Naive thymus-derived CD8-positive, alpha-beta T cell (primary cell): ENCODE results near the gene PCDHA1. TPM values are rescaled to one million over a fixed set of nuclear protein-coding genes. Genes with fewer than 3 reads are reported as not detected.
A peak's percentile ranks its signal among the peaks of the same experiment; 100 is the strongest.
"Not testable (repeated sequence)": the region's sequence is repeated elsewhere in the genome, so short reads cannot be mapped to it uniquely, and the experiment has no call there.

Experiments used
- ATAC-seq, 2 donors: fragments of 150-1000 bp; cut with Tn5 transposase in 1 of 2; sonication (Bioruptor Pico), chemical (Tn5 transposase) in 1 of 2; 1 replicate in 1 of 2; 2 replicates in 1 of 2; pipeline ENCODE4 v1.10.0; 2021; ENCODE audit warnings: mild to moderate bottlenecking in 2 of 2, moderate library complexity in 2 of 2
- POLR2A ChIA-PET: fragments of 350-600 bp; sonication (Branson Sonifier 250); formaldehyde crosslinking; loops from one replicate; lab custom pipeline; 2021; ENCODE audit warnings: antibody characterized with exemption; lab: Charles Lee
- DNase-seq, 10 donors: peaks; one replicate each; pipeline versions ENCODE4 v3.0.0 to v3.0.0-alpha.2; 2020 to 2022
- H3K27ac Mint-ChIP-seq, 10 donors: one replicate each; pipeline ENCODE4 v1.8.0; 2020 to 2022; ENCODE audit warnings: mild to moderate bottlenecking in 10 of 10, mixed read lengths in 10 of 10, moderate library complexity in 4 of 10, inconsistent platforms in 1 of 10
- H3K27me3 Mint-ChIP-seq, 5 donors: one replicate each; pipeline ENCODE4 v1.8.0; 2021 to 2022; ENCODE audit warnings: mixed read lengths in 5 of 5
- H3K36me3 Mint-ChIP-seq, 3 donors: one replicate each; pipeline ENCODE4 v1.8.0; 2020 to 2022; ENCODE audit warnings: mixed read lengths in 3 of 3, mild to moderate bottlenecking in 2 of 3, inconsistent platforms in 1 of 3
- H3K4me1 Mint-ChIP-seq, 4 donors: one replicate each; pipeline ENCODE4 v1.8.0; 2021 to 2022; ENCODE audit warnings: mixed read lengths in 4 of 4
- H3K4me3 Mint-ChIP-seq, 10 donors: one replicate each; pipeline ENCODE4 v1.8.0; 2020 to 2022; ENCODE audit warnings: mild to moderate bottlenecking in 10 of 10, mixed read lengths in 10 of 10, moderate library complexity in 6 of 10, inconsistent platforms in 1 of 10
- H3K9me3 Mint-ChIP-seq, 9 donors: one replicate each; pipeline ENCODE4 v1.8.0; 2020 to 2022; ENCODE audit warnings: mixed read lengths in 9 of 9, mild to moderate bottlenecking in 3 of 9, inconsistent platforms in 1 of 9, moderate library complexity in 1 of 9
- polyA plus RNA-seq, 3 donors: library from polyadenylated mRNA; unstranded; fragments of 300-500 nt; fragmentation: Illumina TruSeq; gene quantifications; one replicate each; pipeline ENCODE4 v1.2.3, GENCODE V29; 2021
- total RNA-seq, 8 experiments: library from RNA in 2 of 8; stranded (reverse) in 2 of 8; gene quantifications; one replicate each; pipeline ENCODE4 v1.2.3 and lab custom pipeline; 2021 to 2026

Gene PCDHA1
- total and polyA plus RNA-seq, 5 experiments from 2014 or later = not detected

DNA sequence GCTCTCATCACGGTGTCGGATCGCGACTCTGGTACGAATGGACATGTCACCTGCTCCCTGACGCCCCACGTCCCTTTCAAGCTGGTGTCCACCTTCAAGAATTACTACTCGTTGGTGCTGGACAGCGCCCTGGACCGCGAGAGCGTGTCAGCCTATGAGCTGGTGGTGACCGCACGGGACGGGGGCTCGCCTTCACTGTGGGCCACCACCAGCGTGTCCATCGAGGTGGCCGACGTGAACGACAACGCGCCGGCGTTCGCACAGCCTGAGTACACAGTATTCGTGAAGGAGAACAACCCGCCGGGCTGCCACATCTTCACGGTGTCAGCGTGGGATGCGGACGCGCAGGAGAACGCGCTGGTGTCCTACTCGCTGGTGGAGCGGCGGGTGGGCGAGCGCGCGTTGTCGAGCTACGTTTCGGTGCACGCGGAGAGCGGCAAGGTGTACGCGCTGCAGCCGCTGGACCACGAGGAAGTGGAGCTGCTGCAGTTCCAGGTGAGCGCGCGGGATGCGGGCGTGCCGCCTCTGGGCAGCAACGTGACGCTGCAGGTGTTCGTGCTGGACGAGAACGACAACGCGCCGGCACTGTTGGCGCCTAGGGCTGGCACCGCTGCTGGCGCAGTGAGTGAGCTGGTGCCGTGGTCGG, 10.3 kb downstream of the PCDHA1 start:
- H3K9me3 Mint-ChIP-seq = peaks cover 18 to 83% (median 49%) of the 10 kb centered on the region in 9 donors
- H3K27me3 Mint-ChIP-seq = peaks cover 26 to 47% (median 33%) of the 10 kb centered on the region in 5 donors
- H3K4me3 Mint-ChIP-seq, DNase-seq, H3K4me1 Mint-ChIP-seq, H3K27ac Mint-ChIP-seq, POLR2A ChIA-PET, ATAC-seq: not testable (repeated sequence)
- peaks cover 10 to 67% (median 42%) of the 10 kb centered on the region in 3 donors for H3K36me3 Mint-ChIP-seq

- DNase-seq (peak in 1 of 10 donors; percentile 59), ATAC-seq (no peak)
- H3K36me3 Mint-ChIP-seq = peaks cover 12 to 64% (median 44%) of the 10 kb centered on the region in 3 donors
- H3K27me3 Mint-ChIP-seq = peaks cover 23 to 44% (median 28%) of the 10 kb centered on the region in 5 donors
- no peak overlapping the region for H3K27ac Mint-ChIP-seq
- H3K4me3 Mint-ChIP-seq = no peak overlapping the region
- H3K9me3 Mint-ChIP-seq = peaks cover 17 to 83% (median 46%) of the 10 kb centered on the region in 9 donors
- H3K4me1 Mint-ChIP-seq = no peaks in the 10 kb centered on the region
- POLR2A ChIA-PET = no interaction called here
These were observed 10.8 kb downstream of the PCDHA1 start for GRCh38 chr5:140796718-140797095.

DNA sequence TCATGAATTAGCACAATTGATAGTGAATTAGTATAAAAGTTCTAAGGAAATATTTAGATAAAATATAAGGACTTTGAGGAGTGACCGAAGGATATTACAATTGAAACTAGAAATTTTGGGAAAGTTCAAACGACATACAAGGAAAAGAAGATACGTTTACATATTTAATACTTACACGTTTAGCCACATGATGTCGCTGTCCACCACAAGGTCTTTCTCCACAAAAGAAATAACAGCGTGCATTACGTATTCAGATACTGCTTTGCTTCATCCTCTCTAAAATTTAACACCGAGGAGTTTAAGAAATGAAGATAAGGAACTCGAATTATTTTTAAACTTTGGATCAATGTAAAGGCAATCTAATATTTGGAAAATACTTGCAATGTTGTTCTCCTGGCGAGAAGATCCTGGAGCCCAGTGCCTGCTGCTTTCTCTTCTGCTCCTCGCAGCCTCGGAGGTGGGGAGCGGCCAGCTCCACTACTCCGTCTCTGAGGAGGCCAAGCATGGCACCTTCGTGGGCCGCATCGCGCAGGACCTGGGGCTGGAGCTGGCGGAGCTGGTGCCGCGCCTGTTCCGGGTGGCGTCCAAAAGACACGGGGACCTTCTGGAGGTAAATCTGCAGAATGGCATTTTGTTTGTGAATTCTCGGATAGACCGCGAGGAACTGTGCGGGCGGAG, 15.0 kb downstream of the PCDHA1 start, which contains the start of gene PCDHA3:
TSS of gene PCDHA3 (plus strand) at position 242 of the 678 bp plus-strand sequence.
- Mint-ChIP-seq H3K4me1 (no peaks in the 10 kb centered on the region), H3K4me3 (no peak within 1 kb of the TSS), H3K27me3 (peaks cover 20 to 42% (median 23%) of the 10 kb centered on the region in 5 donors), H3K9me3 (peaks cover 16 to 73% (median 40%) of the 10 kb centered on the region in 9 donors), H3K36me3 (peaks cover 8 to 54% (median 28%) of the 10 kb centered on the region in 3 donors), H3K27ac (peak within 1 kb of the TSS in 1 of 10 donors; percentile 65)
- no peak for DNase-seq
- POLR2A ChIA-PET = no interaction called here
- no peak for ATAC-seq

GRCh38 chr5:140801494-140801841, 15.5 kb downstream of the PCDHA1 start:
- H3K27ac Mint-ChIP-seq = no peak overlapping the region

GRCh38 chr5:140802381-140802780, 16.4 kb downstream of the PCDHA1 start:
- not testable (repeated sequence) for DNase-seq
- peaks cover 26 to 49% (median 31%) of the 10 kb centered on the region in 5 donors for H3K27me3 Mint-ChIP-seq

More at GRCh38 chr5:140801494-140801841, 15.5 kb downstream of the PCDHA1 start:
- H3K4me1 Mint-ChIP-seq = no peaks in the 10 kb centered on the region
- H3K36me3 Mint-ChIP-seq = peaks cover 8 to 57% (median 30%) of the 10 kb centered on the region in 3 donors
- DNase-seq (no peak), ATAC-seq (no peak)
- no peak overlapping the region for H3K4me3 Mint-ChIP-seq
- peaks cover 22 to 45% (median 24%) of the 10 kb centered on the region in 5 donors for H3K27me3 Mint-ChIP-seq
- POLR2A ChIA-PET = no interaction called here
- H3K9me3 Mint-ChIP-seq = peaks cover 16 to 76% (median 42%) of the 10 kb centered on the region in 9 donors

GRCh38 chr5:140802781-140803271, 16.9 kb downstream of the PCDHA1 start:
- peaks cover 10 to 62% (median 31%) of the 10 kb centered on the region in 3 donors for H3K36me3 Mint-ChIP-seq
- H3K27me3 Mint-ChIP-seq = peaks cover 25 to 48% (median 34%) of the 10 kb centered on the region in 5 donors
- ATAC-seq = no peak
- H3K4me1 Mint-ChIP-seq = no peaks in the 10 kb centered on the region
- no peak overlapping the region for H3K4me3 Mint-ChIP-seq
- peaks cover 15 to 82% (median 42%) of the 10 kb centered on the region in 9 donors for H3K9me3 Mint-ChIP-seq
- no peak for DNase-seq
- no peak overlapping the region for H3K27ac Mint-ChIP-seq
- POLR2A ChIA-PET = no interaction called here

More at GRCh38 chr5:140802381-140802780, 16.4 kb downstream of the PCDHA1 start:
- ATAC-seq, H3K4me1 Mint-ChIP-seq, H3K4me3 Mint-ChIP-seq, POLR2A ChIA-PET, H3K27ac Mint-ChIP-seq: not testable (repeated sequence)
- H3K9me3 Mint-ChIP-seq = peaks cover 16 to 80% (median 43%) of the 10 kb centered on the region in 9 donors
- peaks cover 10 to 60% (median 32%) of the 10 kb centered on the region in 3 donors for H3K36me3 Mint-ChIP-seq

DNA sequence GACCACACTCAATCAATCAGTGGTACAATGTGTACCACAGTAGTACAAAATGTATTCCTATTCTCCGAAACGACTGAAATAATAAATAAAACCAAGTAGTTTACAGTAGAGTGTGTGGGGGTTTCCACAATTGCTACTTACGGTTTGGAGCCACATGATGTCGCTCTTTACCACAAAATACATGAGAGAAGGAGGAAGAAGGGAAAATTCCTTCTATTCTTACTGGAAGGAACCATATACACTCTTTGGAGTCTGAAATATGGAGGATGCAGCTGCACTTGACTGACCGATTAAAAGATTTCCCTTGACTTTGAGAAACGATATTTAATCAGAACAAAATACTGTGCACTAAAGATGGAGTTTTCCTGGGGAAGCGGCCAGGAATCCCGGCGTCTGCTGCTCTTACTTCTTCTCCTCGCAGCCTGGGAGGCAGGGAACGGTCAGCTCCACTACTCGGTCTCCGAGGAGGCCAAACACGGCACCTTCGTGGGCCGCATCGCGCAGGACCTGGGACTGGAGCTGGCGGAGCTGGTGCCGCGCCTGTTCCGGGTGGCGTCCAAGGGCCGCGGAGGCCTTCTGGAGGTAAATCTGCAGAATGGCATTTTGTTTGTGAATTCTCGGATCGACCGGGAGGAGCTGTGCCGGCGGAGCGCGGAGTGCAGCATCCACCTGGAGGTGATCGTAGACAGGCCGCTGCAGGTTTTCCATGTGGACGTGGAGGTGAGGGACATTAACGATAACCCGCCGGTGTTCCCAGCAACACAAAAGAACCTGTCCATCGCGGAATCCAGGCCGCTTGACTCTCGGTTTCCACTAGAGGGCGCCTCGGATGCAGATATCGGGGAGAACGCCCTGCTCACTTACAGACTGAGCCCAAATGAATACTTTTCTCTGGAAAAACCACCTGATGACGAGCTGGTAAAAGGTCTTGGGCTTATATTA, 21.2 kb downstream of the PCDHA1 start, which contains the start of gene PCDHA4:
TSS of gene PCDHA4 (plus strand) at position 235 of the 942 bp plus-strand sequence.
- DNase-seq (no peak), ATAC-seq (no peak)
- H3K27me3 Mint-ChIP-seq = peaks cover 19 to 46% (median 33%) of the 10 kb centered on the region in 5 donors
- POLR2A ChIA-PET = no interaction called here
- H3K36me3 Mint-ChIP-seq = peaks cover 5 to 53% (median 15%) of the 10 kb centered on the region in 3 donors
- peaks cover 17 to 83% (median 44%) of the 10 kb centered on the region in 9 donors for H3K9me3 Mint-ChIP-seq
- H3K4me1 Mint-ChIP-seq = no peaks in the 10 kb centered on the region
- H3K4me3 Mint-ChIP-seq = peak within 1 kb of the TSS in 1 of 10 donors; percentile 12
- peak within 1 kb of the TSS in 1 of 10 donors; percentile 34 for H3K27ac Mint-ChIP-seq

GRCh38 chr5:140808241-140808888, 22.4 kb downstream of the PCDHA1 start:
- H3K36me3 Mint-ChIP-seq = peaks cover 5 to 64% (median 14%) of the 10 kb centered on the region in 3 donors
- POLR2A ChIA-PET, DNase-seq, ATAC-seq, H3K27ac Mint-ChIP-seq, H3K4me1 Mint-ChIP-seq: not testable (repeated sequence)
- H3K27me3 Mint-ChIP-seq = peaks cover 23 to 57% (median 36%) of the 10 kb centered on the region in 5 donors
- H3K4me3 Mint-ChIP-seq = peak overlapping the region in 1 of 10 donors; percentile 36
- peaks cover 19 to 92% (median 55%) of the 10 kb centered on the region in 9 donors for H3K9me3 Mint-ChIP-seq

DNA sequence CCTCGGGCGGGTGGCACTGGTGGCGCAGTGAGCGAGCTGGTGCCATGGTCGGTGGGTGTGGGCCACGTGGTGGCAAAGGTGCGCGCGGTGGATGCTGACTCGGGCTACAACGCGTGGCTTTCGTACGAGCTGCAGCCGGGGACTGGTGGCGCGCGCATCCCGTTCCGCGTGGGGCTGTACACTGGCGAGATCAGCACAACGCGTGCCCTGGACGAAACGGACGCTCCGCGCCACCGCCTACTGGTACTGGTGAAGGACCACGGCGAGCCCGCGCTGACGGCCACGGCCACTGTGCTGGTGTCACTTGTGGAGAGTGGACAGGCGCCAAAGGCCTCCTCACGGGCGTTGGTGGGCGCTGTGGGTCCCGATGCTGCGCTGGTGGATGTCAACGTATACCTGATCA, 22.9 kb downstream of the PCDHA1 start:
- peaks cover 18 to 52% (median 33%) of the 10 kb centered on the region in 5 donors for H3K27me3 Mint-ChIP-seq
- no peak overlapping the region for H3K27ac Mint-ChIP-seq
- H3K4me3 Mint-ChIP-seq = no peak overlapping the region
- H3K9me3 Mint-ChIP-seq = peaks cover 16 to 90% (median 51%) of the 10 kb centered on the region in 9 donors
- peaks cover 3 to 61% (median 11%) of the 10 kb centered on the region in 3 donors for H3K36me3 Mint-ChIP-seq
- POLR2A ChIA-PET = no interaction called here
- DNase-seq (no peak), ATAC-seq (no peak)
- H3K4me1 Mint-ChIP-seq = no peaks in the 10 kb centered on the region

DNA sequence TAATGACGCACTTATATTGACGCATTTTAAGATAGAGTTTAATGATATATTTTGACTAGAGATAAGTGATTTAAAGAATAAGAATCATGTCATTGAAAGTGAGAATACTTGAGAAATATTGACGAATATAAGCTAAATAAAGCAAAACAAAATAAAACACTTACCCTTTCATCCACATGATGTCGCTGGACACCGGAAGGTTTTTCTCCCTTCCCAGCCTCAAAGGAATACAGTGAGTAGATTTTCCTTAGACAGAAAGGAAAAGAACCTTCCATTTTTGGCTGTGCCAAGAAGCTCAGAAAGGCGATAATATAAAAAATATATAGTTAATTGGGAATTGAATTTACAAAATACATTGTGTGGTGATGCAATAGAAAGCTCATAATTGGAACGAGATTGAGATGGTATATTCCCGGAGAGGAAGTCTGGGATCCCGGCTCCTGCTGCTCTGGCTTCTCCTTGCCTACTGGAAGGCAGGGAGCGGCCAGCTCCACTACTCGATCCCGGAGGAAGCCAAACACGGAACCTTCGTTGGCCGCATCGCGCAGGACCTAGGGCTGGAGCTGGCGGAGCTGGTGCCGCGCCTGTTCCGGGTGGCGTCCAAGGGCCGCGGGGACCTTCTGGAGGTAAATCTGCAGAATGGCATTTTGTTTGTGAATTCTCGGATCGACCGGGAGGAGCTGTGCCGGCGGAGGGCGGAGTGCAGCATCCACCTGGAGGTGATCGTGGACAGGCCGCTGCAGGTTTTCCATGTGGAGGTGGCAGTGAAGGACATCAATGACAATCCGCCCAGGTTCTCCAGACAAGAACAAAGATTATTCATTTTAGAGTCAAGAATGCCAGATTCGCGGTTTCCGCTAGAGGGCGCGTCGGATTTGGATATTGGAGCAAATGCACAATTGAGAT, 35.7 kb downstream of the PCDHA1 start, which contains the start of gene PCDHA5:
TSS of gene PCDHA5 (plus strand) at position 239 of the 906 bp plus-strand sequence.
- Mint-ChIP-seq H3K27ac (no peak within 1 kb of the TSS), H3K36me3 (peaks cover 0 to 33% (median 6%) of the 10 kb centered on the region in 3 donors), H3K9me3 (peaks cover 8 to 52% (median 20%) of the 10 kb centered on the region in 9 donors), H3K4me3 (no peak within 1 kb of the TSS), H3K4me1 (no peaks in the 10 kb centered on the region), H3K27me3 (peaks cover 12 to 18% (median 15%) of the 10 kb centered on the region in 5 donors)
- ATAC-seq (no peak), DNase-seq (no peak)
- POLR2A ChIA-PET = no interaction called here

DNA sequence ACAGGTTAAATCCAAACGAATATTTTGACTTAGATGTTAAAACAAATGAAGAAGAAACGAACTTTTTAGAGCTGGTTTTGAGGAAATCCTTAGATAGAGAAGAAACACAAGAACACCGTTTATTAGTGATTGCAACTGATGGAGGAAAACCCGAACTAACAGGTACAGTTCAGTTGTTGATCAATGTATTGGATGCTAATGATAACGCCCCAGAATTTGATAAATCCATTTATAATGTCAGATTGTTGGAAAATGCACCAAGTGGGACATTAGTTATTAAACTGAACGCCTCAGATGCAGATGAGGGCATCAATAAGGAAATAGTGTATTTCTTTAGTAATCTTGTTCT, 36.3 kb downstream of the PCDHA1 start:
- no peak overlapping the region for H3K27ac Mint-ChIP-seq
- no peak overlapping the region for H3K4me3 Mint-ChIP-seq
- DNase-seq (no peak), ATAC-seq (no peak)
- no peaks in the 10 kb centered on the region for H3K4me1 Mint-ChIP-seq
- H3K36me3 Mint-ChIP-seq = peaks cover 3 to 37% (median 6%) of the 10 kb centered on the region in 3 donors
- H3K9me3 Mint-ChIP-seq = peaks cover 13 to 55% (median 24%) of the 10 kb centered on the region in 9 donors
- H3K27me3 Mint-ChIP-seq = peaks cover 19 to 24% (median 20%) of the 10 kb centered on the region in 5 donors
- POLR2A ChIA-PET = no interaction called here
